HG03575 (cell line): ENCODE results near the gene FBXL5.

Experiments
- ATAC-seq: cut with Tn5 transposase; IDR thresholded peaks from one replicate; pipeline ENCODE4 v1.9.1; 2021; ENCODE audit not compliant: unreplicated experiment, insufficient number of reproducible peaks, low FRiP score; ENCODE audit errors: extremely low read depth

FBXL5 gene

GRCh38 chr4:15587649-15588048 is 67.5 kb downstream of the FBXL5 start:
- ATAC-seq, result no peak

GRCh38 chr4:15586066-15586465 is 69.1 kb downstream of the FBXL5 start:
- ATAC-seq, result no peak

- no peak for ATAC-seq
Measured at GRCh38 chr4:15585331-15585730, 69.8 kb downstream of the FBXL5 start.

DNA sequence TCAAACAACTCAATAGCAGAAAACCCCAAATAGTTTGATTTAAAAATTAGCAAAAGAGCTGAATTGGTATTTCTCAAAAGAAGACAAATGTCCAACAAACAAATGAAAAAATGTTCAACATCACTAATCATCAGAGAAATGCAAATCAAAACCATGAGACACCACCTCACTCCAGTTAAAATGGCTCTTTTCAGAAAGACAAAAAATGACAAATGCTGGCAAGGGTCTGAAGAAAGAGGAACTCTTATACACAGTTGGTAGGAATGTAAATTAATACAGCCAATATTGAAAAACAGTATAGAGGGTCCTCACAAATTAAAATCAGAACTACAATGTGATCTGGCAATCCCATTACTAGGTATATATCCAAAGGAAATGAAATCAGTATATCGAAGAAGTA is 70.4 kb downstream of the FBXL5 start:
- ATAC-seq, result no peak

- ATAC-seq, result no peak
Measured at GRCh38 chr4:15577508-15577907, 77.6 kb downstream of the FBXL5 start.

GRCh38 chr4:15575966-15576365 is 79.2 kb downstream of the FBXL5 start:
- no peak for ATAC-seq

DNA sequence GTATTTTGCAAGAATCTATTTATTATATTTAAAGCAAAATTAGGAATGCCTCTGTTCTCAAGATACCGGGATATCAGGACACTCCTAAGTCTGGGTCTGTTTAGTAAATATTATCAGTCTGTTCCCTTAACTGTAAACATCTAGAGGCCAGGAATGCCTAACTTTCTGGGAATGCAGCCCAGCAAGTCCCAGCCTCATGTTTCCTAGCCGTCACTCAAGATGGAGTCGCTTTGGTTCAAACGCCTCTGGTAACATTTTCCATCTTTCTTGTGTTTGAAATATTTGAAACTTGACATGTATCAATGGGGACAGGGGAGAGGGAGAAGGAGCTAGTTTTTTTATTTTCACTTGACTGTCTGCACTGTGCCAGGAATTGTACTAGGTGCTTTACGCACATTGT is 85.4 kb downstream of the FBXL5 start:
- ATAC-seq, result no peak

GRCh38 chr4:15568821-15569220 is 86.3 kb downstream of the FBXL5 start:
- no peak for ATAC-seq

- no peak for ATAC-seq
Measured at GRCh38 chr4:15563871-15564270, 91.3 kb downstream of the FBXL5 start.

GRCh38 chr4:15562623-15563022 is 92.5 kb downstream of the FBXL5 start:
- no peak for ATAC-seq

DNA sequence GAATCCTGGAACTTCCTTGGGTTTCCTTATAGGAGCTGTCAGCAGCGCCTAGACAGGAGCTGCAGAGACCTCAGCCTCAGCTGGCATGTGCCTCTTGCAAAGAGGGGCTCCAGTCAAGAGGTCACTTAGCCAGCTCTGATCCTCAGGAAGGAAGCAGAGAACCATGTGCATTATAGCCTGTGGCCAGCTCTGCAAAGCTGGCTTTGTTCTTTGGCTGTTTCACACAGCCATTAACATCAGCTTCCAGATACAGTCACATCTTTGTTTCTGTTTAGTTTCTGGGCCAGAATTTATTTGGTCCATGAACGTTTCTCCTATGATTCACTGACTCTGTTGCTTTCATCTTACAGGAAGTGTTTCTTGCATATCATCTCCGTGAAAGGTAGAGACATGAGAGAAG is 93.0 kb downstream of the FBXL5 start:
- ATAC-seq, result no peak

- ATAC-seq, result no peak
Measured at GRCh38 chr4:15558561-15558960, 96.6 kb downstream of the FBXL5 start.

DNA sequence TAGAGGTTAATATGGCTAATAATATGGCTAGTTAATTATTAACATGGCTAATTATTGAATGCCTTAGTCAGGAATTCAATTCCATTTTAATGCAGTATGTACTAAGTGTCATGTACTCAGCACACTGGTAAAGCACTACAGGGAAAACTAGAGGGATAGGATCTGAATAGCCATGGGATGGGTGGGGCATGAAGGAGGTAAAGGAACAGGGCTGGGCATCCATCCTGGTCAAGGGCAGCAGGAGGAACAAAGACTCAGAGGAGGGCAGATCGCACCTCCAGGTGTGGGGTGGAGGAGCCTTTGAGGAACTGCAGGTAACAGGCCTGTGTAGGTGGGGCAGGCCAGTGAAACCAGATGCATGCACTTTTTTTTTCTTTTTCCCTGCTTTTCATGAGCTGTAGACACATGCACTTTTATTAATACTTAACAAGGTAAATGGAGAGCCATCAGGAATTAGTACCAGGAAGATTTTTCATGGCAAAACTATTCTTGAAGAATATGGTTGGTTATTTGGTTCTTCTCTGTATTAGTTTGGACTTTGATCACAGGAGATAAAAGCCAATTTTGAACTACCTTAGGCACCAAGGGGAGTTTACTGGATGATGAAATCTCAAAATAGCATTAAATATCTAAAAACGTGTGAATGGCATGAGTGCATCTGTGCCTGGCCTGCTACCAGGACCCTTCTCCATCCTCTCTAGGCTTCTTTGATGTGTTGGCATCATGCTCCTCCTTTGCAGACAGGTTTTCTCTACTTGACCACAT is 97.2 kb downstream of the FBXL5 start:
- ATAC-seq, result no peak

DNA sequence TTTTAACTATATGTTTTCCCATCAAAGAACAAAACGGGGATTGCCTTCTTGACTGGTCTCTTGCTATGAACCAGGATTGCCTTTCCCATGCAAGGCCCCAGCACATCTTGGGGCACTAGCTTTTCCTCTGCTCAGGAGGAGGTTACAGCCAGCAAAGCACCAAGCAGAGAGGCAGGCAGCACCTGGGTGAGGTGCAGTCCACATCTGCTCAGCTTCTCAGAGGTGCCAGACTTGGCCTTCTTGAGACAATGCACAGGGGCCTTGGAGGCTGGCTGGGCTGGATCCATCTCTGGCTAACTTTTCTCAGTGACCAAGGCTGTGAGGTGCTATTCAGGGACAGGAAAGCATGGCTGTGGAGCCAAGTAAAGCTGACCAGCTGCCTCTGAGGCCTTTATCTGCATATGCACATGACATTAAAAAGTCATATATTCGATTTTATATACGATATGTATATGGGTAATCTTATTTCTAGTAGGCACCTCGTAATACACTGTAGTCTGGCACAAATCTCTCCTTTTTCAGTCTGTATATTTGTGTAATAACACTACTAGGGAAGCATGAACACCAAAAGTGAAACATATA is 98.6 kb downstream of the FBXL5 start:
- no peak for ATAC-seq
